Right lobe of liver (tissue), 4 donors: ENCODE results near the gene CC2D1B.

Experiments
- POLR2A ChIP-seq: fragments of 450-650 bp; IDR thresholded peaks from one replicate; pipeline ENCODE4 v1.6.1; 2017; ENCODE audit warnings: antibody characterized with exemption, mild to moderate bottlenecking
- TF ChIP-seq, protein P1 (sequence below), 4 donors: fragments of 200-600 bp in 3 of 4; fragments of 450-650 bp in 1 of 4; IDR thresholded peaks; one replicate each; pipeline versions ENCODE4 v1.5.1 to v1.8.0; 2016 to 2022; ENCODE audit warnings: antibody characterized with exemption in 4 of 4, mild to moderate bottlenecking in 2 of 4
- donor health status: DM: no; HTN: no; CAD: no.
- donor health status: DM: no; HTN: no; CAD: no.
- donor health status: DM: no; HTN: yes; CAD: no.

DNA sequence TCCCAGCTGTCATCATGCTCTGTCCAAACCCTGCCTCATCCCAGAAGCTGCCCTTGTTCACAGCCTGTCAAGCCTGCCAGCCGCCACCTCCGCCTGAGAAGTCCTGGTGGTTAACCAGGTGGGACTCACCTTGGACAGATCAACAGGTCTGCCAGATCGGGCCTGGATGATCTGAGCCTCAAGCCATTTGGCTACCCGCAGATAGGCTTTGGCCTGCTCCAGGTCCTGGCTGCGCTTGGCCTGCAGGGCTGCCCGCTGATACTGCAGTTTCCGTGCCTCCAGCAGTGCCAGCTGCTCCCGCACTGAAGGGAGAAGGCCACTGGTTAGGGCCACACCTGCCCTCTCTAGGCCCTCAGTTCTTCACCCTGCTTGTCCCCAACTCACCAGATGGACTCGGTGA lies 8.6 kb downstream of the CC2D1B start:
- TF ChIP-seq, protein P1, sequence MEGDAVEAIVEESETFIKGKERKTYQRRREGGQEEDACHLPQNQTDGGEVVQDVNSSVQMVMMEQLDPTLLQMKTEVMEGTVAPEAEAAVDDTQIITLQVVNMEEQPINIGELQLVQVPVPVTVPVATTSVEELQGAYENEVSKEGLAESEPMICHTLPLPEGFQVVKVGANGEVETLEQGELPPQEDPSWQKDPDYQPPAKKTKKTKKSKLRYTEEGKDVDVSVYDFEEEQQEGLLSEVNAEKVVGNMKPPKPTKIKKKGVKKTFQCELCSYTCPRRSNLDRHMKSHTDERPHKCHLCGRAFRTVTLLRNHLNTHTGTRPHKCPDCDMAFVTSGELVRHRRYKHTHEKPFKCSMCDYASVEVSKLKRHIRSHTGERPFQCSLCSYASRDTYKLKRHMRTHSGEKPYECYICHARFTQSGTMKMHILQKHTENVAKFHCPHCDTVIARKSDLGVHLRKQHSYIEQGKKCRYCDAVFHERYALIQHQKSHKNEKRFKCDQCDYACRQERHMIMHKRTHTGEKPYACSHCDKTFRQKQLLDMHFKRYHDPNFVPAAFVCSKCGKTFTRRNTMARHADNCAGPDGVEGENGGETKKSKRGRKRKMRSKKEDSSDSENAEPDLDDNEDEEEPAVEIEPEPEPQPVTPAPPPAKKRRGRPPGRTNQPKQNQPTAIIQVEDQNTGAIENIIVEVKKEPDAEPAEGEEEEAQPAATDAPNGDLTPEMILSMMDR (IDR thresholded peaks at IDR 0.05) = no peak
- no peak for TF ChIP-seq POLR2A
